Activated CD8-positive, alpha-beta memory T cell treated with anti-CD3 and anti-CD28 coated beads for 48 hours (primary cell): ENCODE data around the gene TRANK1.
"Not testable (repeated sequence)": the region's sequence is repeated elsewhere in the genome, so short reads cannot be mapped to it uniquely, and the experiment has no call there.

ENCODE experiments used
- DNase-seq, 3 experiments: peaks; one replicate each; pipeline ENCODE4 v3.0.0-alpha.2; 2020; ENCODE audit warnings: low read depth in 2 of 3, low spot score in 2 of 3

The TRANK1 gene

GRCh38 chr3:36893137-36893557 is 51.7 kb downstream of the TRANK1 start:
- no peak for DNase-seq

GRCh38 chr3:36892457-36893136 is 52.3 kb downstream of the TRANK1 start:
- no peak for DNase-seq

GRCh38 chr3:36891701-36892160 is 53.1 kb downstream of the TRANK1 start:
- DNase-seq = no peak

- not testable (repeated sequence) for DNase-seq
These were observed 53.8 kb downstream of the TRANK1 start for GRCh38 chr3:36891097-36891496.

GRCh38 chr3:36890261-36890660 is 54.6 kb downstream of the TRANK1 start:
- DNase-seq = no peak

GRCh38 chr3:36881735-36882134 is 63.1 kb downstream of the TRANK1 start:
- DNase-seq = no peak

GRCh38 chr3:36879842-36880241 is 65.0 kb downstream of the TRANK1 start:
- not testable (repeated sequence) for DNase-seq

- DNase-seq = no peak
These were observed 66.7 kb downstream of the TRANK1 start for GRCh38 chr3:36877930-36878685.

GRCh38 chr3:36876181-36876936 is 68.5 kb downstream of the TRANK1 start:
- no peak for DNase-seq

GRCh38 chr3:36875397-36875796 is 69.5 kb downstream of the TRANK1 start:
- no peak for DNase-seq

GRCh38 chr3:36874424-36874823 is 70.4 kb downstream of the TRANK1 start:
- DNase-seq = no peak

GRCh38 chr3:36871379-36872126 is 73.3 kb downstream of the TRANK1 start:
- DNase-seq = no peak

- DNase-seq = no peak
These were observed 76.0 kb downstream of the TRANK1 start for GRCh38 chr3:36868614-36869436.

GRCh38 chr3:36867810-36868209 is 77.0 kb downstream of the TRANK1 start:
- DNase-seq = no peak

GRCh38 chr3:36866368-36866767 is 78.5 kb downstream of the TRANK1 start:
- DNase-seq = no peak

- no peak for DNase-seq
These were observed 80.4 kb downstream of the TRANK1 start for GRCh38 chr3:36864180-36865053.

GRCh38 chr3:36862076-36862755 is 82.6 kb downstream of the TRANK1 start:
- DNase-seq = no peak

- DNase-seq = no peak
These were observed 85.4 kb downstream of the TRANK1 start for GRCh38 chr3:36859494-36859893.

- DNase-seq = no peak
These were observed 92.8 kb downstream of the TRANK1 start for GRCh38 chr3:36852071-36852470.
